Activated CD8-positive, alpha-beta memory T cell treated with anti-CD3 and anti-CD28 coated beads, Interleukin-2, amount 50 U/mL, for 24 hours (primary cell): ENCODE results near the gene NAA80.
"Not testable (repeated sequence)": the region's sequence is repeated elsewhere in the genome, so short reads cannot be mapped to it uniquely, and the experiment has no call there.

ENCODE experiments used
- DNase-seq: peaks from one replicate; pipeline ENCODE4 v3.0.0-alpha.2; 2020; ENCODE audit errors: extremely low read depth

The NAA80 gene

DNA sequence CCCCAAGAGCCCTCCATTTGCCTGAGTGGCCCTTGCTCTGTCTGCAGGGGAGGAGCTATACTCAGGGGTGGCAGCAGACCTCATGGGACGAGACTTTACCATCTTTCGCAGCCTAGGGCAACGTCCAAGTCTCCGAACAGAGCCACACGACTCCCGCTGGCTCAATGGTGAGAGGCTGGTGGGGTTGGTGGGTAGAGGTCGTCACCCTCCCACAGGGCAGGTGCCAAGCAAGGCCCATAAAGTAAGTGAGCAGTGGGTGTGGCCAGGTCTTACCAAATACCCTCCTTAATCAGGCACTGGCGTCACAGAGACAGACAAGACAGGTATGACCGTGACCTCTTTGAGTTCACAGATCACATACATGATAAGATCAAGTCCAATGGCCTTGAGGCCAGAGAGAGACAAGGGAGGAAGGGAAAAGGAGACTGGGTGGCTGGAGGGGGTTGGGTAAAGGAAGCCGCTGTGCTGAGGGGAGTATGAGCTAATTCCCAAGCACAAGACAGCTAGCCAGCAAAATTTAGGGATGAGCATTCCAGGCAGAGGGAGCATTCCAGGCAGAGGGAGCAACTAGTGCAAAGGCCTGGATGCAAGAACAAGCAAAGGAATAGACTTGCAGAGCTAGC, 27.8 kb downstream of the NAA80 start:
- no peak for DNase-seq

DNA sequence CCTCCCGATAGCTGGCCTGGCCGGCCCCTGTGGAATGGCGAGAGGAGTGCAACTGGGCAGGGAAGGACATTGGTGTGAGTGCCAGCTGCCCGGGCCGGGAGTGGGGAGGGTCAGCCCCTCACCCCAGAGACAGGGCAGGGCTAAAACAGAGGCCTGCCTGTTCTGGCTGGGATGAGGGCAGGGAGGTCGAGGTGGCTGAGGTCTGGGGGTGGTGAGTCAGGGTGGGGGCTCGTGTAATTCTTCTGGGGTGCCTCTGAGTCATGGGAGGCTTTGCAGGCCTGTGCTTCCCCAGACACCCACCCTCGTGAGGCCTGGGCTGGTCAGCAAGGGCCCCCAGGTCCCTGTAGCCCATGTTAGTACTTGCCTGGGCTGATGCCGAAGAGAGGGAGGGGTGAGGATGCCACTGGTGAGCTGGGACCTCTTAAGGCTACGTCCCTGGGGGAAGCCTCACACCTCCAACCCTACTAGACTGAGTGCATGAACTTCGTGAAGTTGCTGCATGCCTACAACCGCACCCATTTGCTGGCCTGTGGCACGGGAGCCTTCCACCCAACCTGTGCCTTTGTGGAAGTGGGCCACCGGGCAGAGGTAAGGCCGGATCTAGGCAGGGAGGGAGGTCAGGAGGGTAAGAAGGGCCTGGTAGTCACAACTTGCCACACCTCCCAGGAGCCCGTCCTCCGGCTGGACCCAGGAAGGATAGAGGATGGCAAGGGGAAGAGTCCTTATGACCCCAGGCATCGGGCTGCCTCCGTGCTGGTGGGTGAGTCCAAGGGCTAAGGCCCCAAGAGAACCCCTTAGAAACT, 28.6 kb downstream of the NAA80 start:
- DNase-seq = no peak

DNA sequence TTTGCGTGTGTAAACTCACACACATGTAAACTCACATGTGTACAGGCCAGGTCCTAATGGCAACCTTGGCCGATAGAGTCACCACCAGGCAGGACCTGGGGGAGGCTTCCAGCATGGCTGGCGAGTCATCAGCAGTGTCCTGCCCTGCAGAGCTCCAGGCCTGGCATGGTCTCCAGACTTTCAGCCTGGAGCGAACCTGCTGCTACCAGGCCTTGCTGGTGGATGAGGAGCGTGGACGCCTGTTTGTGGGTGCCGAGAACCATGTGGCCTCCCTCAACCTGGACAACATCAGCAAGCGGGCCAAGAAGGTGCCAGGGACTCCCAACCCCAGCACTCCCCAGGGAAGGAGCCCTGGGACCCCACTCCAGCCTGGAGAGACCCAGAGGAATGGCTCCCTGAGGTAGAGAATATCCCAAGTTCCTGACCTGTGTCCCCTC, 29.2 kb downstream of the NAA80 start:
- no peak for DNase-seq

DNA sequence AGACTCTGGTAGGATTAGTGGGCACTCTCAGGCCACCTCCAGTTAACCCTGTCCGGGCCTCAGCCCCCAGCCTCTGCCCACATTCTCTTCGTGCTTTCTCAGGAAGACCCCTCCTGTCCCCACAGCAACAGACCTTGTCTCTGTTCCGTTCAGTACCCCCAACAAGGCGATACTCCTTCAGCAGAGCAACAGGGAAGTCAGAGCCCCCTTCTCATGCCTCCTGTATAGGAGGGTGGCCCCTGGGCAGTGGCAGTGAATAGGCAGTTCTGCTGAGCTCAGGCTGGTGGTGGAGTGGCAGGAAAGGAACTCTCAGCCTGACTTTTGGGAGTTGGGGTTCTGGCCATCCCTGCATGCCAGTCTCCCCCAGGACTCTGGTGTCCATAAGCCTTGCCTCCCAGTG, 29.7 kb downstream of the NAA80 start:
- no peak for DNase-seq

DNA sequence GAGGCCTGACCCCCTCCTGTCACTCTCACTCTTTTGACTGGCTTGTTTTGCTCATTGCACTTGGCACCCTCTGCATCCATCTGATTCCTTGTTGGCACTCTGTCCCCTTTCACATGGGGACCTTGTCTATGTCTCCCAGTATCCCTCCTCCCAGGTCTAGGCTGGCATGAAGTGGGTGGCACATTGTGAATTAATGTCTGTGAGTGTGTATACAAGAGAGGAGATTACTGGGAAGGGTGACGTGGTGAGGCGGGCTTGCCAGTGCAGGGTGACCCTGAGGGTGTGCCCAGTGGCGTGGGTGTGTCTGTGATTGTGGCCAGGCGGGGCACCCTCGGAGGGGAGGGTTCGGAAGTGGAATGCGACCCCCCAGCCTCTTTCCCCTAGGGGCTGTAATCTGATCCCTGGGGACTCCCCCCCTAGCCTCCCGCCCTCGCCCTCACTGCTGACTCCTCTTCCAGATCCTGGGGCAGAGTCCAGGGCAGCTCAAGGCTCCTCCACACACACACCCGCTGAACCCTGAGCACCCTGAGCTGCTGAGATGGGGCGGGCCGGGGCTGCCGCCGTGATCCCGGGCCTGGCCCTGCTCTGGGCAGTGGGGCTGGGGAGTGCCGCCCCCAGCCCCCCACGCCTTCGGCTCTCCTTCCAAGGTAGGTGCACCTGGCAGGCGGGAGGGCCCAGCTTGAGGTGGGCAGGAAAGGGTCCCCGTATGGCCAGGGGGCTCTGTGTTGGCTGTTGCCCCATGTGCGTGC, 30.3 kb downstream of the NAA80 start, which contains the start of gene SEMA3B:
SEMA3B (plus strand) TSS at position 445 of the 749 bp plus-strand sequence; CDS start at position 539, 94 bp downstream.
- DNase-seq = no peak

DNA sequence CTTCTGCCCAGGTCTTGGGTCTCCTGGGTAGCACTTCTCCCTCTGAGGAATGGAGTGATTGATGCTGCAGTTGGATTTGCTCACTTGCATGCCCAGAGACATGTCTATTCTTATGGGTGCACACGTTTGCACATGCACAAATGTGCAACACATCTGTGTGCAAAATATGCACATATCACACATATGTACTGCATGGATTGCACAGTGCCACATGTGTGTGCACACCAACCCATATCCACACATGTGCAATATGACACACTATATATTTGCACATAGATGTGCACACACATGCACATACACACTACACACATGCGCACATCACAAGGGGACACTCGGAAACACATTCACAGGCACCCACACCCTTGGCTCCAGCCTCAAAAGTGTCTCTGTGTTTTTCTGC, 30.9 kb downstream of the NAA80 start:
- DNase-seq = no peak

DNA sequence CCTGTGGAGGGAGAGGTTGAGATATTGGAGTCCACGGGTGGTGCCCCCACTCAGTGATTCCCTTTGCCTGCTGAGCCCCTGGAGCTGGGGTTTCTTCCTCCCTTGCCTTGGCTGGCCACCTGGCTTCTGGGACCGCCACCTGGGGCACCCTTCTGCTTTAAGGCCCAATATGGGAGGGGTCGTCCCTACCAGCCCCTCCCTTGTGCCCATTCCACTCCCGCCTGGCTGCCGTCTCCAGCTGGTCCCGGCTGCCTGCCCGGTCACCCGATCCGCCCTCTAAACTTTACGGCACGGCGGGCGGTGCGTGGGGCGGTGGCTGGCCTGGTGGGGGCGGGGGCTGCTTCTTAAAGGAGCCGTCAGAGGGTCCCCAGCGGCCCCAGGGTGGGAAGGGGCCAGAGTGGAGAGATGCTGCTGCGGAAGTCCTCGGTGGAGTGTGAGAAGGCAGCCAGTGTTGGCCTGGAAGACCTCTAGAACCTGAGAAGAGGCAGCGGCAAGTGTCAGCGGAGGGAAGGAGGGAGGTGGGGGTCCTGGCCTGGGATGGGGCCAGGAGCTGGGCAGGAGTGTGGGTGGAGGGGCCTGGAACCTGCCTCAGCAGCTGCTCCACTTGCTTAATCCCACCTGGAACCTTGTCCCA, 31.8 kb downstream of the NAA80 start:
- no peak for DNase-seq

DNA sequence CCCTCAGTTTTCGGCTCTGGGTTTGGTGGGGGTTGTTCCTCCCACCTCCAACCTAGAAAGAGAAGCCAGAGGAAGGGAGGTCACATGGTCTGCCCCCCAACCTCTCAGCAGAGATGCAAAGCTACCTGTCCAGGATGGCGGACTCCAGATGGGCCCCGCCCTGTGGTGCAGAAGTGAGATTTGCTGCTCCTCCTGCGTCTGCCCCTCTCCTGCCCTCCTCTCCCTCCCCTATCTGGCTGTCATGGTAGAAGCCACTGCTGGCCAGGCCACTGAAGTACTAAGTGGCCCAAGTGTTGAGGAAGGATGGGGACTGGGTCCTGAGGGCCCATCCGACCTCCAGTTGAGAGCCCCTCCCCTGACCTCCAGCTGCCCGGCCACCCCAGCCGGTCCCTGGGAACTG, 32.4 kb downstream of the NAA80 start:
- no peak for DNase-seq

DNA sequence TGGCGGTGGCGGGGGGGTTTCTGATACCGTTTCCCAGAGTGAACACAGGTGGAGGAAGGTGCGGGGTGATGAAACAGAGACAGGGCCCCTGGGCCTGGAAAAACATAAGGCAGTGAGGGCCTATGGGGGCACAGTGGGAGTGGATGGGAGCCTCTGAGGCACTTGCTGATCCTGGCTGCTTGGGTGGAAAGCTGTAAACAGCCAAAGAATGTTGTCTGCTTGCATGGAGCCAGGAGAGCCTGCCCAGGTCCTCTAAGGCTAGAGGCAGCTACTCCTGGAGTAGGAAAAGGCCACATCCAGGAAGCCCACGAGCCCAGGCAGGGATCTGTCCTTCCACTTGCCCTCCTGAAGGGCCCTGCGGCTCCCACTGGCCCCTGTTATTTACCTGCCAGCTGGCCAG, 33.2 kb downstream of the NAA80 start:
- DNase-seq = no peak

DNA sequence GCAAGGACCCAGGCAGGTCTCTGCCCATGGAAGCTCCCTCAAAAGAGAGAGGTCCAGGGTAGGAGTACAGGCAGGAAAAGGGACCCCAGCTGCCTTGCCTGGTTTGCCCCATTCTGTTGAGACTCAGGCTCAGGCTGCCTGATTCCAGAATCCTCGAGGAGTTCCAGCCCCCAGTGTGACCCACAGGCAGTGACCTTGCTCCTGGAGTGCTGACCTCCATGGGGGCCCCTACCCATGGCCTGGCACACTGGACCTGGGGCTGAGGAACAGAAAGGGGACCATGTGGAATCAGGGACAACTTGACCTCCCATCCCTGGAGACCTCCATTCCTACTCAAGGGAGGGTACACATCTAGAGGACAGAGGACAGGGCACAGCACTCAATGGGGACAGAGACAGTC, 33.6 kb downstream of the NAA80 start:
- DNase-seq = no peak

DNA sequence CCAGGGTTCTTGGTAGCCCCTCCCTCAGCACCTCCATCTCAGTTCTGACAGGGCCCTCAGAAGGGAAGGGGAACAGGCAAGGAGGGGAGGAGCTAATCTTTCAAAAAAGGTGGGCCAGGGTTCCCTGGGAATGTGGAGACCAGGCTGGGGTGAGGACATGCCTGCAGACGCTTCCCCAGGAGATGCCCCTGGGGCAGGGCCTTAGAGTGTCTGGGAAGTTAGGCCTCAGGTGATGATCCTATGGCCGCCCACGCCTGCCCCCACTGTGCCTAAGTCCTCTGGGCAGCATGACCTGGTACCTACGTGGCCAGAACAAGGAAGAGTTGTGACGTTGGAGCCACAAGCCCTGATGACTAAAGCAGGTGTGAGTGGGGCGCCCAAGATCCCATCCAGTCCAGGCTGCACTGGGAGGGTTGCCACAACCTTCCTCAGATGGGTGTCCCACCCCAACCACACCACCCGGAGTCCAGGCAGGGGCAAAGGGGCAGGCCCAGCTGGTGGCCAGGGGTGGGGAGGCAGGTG, 34.2 kb downstream of the NAA80 start:
- DNase-seq = no peak

DNA sequence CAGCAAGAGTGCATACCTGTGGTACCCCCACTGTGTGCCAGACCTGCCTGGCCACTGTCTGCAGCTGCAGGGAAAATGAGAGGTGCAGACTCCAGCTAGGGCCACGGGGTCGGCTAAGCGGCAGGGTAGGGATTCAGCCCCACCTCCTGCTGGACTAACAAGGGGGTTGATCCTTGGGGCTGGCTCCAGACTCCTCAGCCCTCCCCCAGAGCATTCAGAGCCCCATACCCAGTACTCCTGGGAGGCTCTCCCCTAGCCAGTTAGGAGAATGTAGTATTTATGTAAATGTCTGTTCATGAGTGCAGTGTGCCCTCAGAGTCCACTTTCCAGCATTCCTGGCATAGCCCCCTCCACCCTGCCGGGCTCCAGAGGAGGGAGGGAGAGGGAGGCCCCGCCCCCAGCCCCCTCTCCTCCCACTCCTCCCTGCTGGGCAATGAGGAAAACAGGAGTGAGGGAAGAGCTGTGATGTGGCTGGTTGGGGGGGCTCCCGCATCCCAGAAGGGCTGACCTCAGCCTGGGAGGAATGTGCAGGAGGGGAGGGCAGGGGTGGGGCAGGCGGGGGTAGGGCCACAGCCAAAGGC, 34.7 kb downstream of the NAA80 start:
- DNase-seq = no peak

DNA sequence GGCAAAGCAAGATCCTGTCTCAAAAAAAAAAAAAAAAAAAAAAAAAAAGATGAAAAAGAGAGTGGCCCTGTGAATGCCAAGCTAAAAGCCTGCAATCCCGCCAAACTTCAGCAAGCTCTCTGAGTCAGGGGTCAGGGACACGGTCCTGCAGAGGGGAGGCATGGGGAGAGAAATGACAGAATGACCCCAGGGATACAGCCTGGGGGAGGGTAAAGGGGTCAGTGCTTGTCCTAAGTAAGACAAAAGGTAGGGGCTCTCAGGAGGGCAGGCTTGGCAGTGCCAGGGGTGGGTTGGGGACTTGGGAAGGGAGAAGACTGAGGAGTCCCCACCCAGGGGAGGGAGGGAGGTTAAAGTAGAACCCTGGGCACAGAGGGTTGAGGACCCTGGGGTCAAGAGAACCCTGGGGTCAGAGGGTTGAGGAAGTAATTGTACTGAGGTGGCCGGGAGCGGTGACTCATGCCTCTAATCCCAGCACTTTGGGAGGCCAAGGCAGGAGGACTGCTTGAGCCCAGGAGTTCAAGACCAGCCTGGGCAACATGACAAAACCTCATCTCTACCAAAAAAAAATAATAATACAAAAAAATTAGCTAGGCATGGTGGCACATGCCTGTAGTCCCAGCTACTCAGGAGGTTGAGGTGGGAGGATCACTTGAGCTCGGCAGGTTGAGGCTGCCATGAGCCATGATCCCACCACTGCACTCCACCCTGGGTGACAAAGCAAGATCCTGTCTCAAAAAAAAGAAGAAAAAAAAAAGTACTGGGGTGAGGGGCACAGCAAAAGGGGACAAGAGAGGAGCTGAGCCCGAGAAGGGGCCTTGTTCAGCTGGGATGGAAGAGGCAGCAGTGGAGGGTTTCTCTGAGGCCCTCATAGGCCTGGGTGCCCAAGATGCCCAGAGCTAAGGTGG, 35.5 kb downstream of the NAA80 start:
- no peak for DNase-seq

DNA sequence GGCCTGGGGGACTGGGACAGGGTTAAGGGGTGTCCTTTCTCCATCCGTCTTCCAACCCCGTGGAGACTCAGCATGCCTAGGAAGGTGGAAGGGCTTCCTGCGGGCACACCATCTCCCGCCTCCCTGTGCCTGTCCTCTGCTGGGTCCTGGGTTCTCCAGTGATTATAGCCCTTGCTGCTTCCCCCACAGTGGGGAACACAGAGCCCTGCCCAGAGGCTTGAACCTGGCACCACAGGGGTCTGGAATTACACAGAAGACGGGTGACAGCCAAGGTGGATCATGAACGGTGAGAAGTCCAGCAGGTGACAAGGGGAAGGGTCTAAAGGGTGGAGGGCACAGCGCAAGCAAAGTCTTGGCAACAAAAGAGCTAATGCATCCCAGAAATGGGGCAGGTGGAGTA, 36.4 kb downstream of the NAA80 start:
- no peak for DNase-seq

DNA sequence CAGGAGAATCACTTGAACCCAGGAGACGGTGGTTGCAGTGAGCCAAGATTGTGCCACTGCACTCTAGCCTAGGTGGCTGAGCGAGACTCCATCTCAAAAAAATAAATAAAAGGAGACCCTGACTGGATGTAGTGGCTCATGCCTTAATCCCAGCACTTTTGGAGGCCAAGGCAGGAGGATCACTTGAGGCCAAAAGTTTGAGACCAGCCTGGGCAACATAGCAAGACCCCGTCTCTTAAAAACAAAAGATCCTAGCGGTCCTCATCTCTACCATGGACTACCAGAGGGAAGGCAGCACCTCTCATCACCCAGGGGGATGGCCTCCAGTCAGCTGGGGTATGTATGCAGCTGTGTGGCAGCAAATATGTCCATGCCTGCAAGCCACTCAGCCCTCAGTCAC, 37.0 kb downstream of the NAA80 start:
- not testable (repeated sequence) for DNase-seq

DNA sequence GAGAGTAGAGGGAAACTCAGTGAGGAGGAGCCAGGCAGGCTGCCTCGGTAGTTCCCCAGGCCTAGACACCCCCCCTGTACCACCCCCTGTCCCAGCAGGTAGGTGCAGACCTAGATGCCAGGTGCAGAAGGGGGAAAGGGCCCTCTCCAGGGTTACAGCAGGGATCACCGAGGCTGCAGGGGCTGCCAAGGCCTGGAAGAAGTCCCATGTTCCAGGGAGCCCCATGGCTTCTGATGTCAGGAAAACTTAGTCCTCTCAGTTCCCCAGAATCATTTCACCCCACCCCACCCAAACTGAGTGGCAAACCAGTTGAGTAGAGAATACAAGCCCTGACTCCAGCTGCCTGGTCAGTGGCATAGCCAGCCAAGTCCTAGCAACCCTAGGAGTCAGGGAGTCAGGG, 37.7 kb downstream of the NAA80 start:
- no peak for DNase-seq

DNA sequence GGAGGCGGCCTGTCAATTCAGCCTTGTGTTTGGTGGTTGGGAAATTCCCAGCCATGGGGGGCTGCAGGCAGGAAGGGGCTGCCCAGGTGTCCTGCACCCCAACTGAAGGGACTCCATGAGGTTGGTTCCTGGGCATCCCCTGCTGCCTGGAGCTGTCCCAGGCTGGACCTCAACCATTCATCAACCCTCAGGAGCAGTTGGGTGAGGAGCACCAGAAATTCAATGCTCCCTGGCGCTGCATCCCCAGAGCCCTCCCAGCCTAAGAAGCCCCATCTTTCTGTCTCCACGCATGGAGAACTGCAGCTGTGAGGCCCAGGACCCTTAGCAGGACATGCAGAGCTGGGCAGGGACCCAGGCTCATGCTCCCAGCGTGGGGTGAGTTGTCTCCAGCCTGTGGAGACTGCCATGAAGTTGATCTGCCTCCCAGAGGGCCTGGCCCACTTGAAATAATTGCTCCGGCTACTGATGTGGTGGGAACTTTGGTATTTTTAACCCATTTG, 38.2 kb downstream of the NAA80 start:
- no peak for DNase-seq

DNA sequence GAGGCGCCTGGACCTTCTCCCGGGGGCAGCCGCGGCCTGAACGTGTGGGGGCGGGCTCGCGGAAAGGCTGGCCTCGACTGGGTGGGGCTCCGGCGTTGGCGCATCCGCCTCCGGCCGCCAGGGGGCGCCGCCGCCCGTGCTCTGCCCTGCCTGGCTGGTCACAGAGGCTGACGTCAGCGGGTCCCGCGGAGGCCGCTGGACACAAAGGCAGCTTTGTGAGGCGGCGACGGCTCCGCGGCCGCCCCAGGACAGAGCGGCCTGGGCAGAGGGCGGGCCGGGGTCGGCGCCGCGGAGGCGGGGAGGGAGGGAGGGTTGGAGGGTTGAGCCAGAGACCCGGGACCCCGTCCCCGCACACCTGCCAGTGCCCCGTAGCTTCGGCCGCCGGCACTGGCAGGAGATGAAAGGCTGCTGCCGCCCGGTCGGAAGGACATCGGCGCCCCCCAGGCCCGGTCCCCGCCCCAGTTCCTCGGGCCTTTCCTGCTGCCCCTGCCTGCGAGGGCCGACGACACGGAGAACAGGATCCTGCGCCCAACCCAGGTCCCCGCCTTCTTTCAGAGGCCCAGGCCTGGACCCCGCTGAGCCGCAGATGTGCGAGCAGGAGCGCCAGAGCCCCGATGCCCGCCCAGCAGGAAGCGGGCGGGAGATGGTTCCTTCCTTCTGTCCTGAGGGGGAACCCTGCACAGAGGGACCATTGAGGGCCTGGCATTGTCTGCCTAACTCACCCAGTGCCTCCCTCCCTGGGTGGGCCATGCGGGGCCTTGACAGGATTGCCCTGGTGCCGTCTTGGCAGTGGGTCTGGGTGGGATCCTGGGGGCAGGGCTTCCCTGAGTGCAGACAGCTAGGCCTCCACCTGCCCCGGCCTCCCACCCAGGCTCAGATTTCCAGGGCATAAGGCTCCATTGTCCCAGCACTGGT, 38.9 kb downstream of the NAA80 start:
- no peak for DNase-seq

DNA sequence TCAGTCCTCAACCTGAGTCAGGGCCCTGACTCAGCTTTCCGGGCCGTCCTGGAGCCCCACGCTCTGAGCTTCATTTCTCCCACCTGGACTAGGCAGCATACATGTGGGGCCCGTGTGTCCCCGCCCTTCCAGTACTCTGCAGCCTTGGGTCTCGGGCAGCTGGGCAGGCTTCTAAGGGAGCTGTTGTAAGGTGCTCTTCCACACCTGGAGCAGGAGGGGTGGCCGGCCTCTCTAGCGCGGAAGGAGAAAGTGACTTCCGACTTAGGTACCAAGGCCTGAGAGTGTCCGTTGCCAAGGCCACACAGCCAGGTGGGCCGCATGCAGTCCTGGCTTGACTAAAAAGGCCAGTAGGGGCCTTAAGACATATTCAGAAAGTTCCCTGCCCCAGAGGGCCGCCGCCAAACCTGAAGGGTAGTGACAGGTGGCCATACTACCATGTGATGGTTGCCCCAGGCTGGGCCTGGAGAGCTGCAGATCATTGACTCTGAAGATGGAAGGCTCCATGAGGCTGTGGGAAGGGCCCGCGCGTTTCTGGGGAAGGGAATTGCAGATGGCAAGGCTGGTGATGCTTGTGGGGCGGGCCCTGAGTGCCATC, 39.7 kb downstream of the NAA80 start:
- no peak for DNase-seq
